SK-N-SH treated with all-trans-retinoic acid at 6 μM for 48 hours (cell line): ENCODE results near the gene LBHD1.
"Not testable (repeated sequence)": the region's sequence is repeated elsewhere in the genome, so short reads cannot be mapped to it uniquely, and the experiment has no call there.

Experiments used
- ATAC-seq: fragments of 200-7000 bp; cut with Tn5 transposase; 3 replicates; pipeline ENCODE4 v1.9.1; 2020; ENCODE audit warnings: mild to moderate bottlenecking, moderate library complexity
- ARNTL ChIP-seq: fragments of 450-650 bp; formaldehyde crosslinking; IDR thresholded peaks from 2 replicates; pipeline ENCODE4 v1.5.0; 2020; ENCODE audit warnings: low read depth, mild to moderate bottlenecking, moderate library complexity, borderline replicate concordance
- BACH2 ChIP-seq: fragments of 250-450 bp; sonication (Bioruptor Pico); IDR thresholded peaks from 2 replicates; pipeline ENCODE4 v1.9.0; 2021; ENCODE audit warnings: mild to moderate bottlenecking, borderline replicate concordance
- CREB5 ChIP-seq: fragments of 250-450 bp; sonication (Bioruptor Pico); IDR thresholded peaks from 2 replicates; pipeline ENCODE4 v1.5.1; 2020; ENCODE audit warnings: low read depth, mild to moderate bottlenecking, moderate library complexity
- ESRRG ChIP-seq: fragments of 250-450 bp; sonication (Bioruptor Pico); IDR thresholded peaks from 2 replicates; pipeline ENCODE4 v1.6.1; 2021; ENCODE audit warnings: mild to moderate bottlenecking
- GLIS3 ChIP-seq: fragments of 250-450 bp; sonication (Bioruptor Pico); IDR thresholded peaks from 2 replicates; pipeline ENCODE4 v1.5.0; 2020; ENCODE audit warnings: mild to moderate bottlenecking, moderate library complexity
- ISL1 ChIP-seq: fragments of 250-450 bp; sonication (Bioruptor Pico); IDR thresholded peaks from 2 replicates; pipeline ENCODE4 v2.1.2; 2022; ENCODE audit warnings: mild to moderate bottlenecking, moderate library complexity
- OSR1 ChIP-seq: fragments of 250-450 bp; sonication (Bioruptor Pico); IDR thresholded peaks from 2 replicates; pipeline ENCODE4 v1.8.0; 2022; ENCODE audit warnings: moderate library complexity, mild to moderate bottlenecking, inconsistent platforms
- PATZ1 ChIP-seq: fragments of 250-450 bp; sonication (Bioruptor Pico); IDR thresholded peaks from 2 replicates; pipeline ENCODE4 v1.8.0; 2020; ENCODE audit warnings: mild to moderate bottlenecking, moderate library complexity, borderline replicate concordance
- POU6F1 ChIP-seq: fragments of 250-450 bp; sonication (Bioruptor Pico); IDR thresholded peaks from 2 replicates; pipeline ENCODE4 v1.8.0; 2021; ENCODE audit warnings: low read depth, mild to moderate bottlenecking, moderate library complexity, borderline replicate concordance
- PPARA ChIP-seq: fragments of 250-450 bp; sonication (Bioruptor Pico); IDR thresholded peaks from 2 replicates; pipeline ENCODE4 v1.5.0; 2020; ENCODE audit warnings: mild to moderate bottlenecking, borderline replicate concordance
- RARB ChIP-seq: fragments of 250-450 bp; sonication (Bioruptor Pico); IDR thresholded peaks from 2 replicates; pipeline ENCODE4 v1.8.0; 2021; ENCODE audit warnings: mild to moderate bottlenecking, moderate library complexity
- SNAI2 ChIP-seq: fragments of 250-450 bp; sonication (Bioruptor Pico); IDR thresholded peaks from 2 replicates; pipeline ENCODE4 v1.5.0; 2020; ENCODE audit warnings: mild to moderate bottlenecking, moderate library complexity
- TCF4 ChIP-seq: fragments of 250-450 bp; sonication (Bioruptor Pico); IDR thresholded peaks from 2 replicates; pipeline ENCODE4 v1.8.0; 2021; ENCODE audit warnings: mild to moderate bottlenecking, moderate library complexity, borderline replicate concordance
- TOX ChIP-seq: fragments of 250-450 bp; sonication (Bioruptor Pico); IDR thresholded peaks from 2 replicates; pipeline ENCODE4 v1.8.0; 2021; ENCODE audit warnings: mild to moderate bottlenecking, moderate library complexity, borderline replicate concordance
- TSHZ2 ChIP-seq: fragments of 250-450 bp; sonication (Bioruptor Pico); IDR thresholded peaks from 2 replicates; pipeline ENCODE4 v1.5.0; 2020; ENCODE audit warnings: mild to moderate bottlenecking, moderate library complexity
- ZFP3 ChIP-seq: fragments of 250-450 bp; sonication (Bioruptor Pico); IDR thresholded peaks from 2 replicates; pipeline ENCODE4 v1.5.0; 2020; ENCODE audit warnings: mild to moderate bottlenecking, moderate library complexity
- ZFP30 ChIP-seq: fragments of 450-650 bp; formaldehyde crosslinking; IDR thresholded peaks from 2 replicates; pipeline ENCODE4 v1.5.0; 2022; ENCODE audit warnings: mild to moderate bottlenecking, moderate library complexity
- ZNF565 ChIP-seq: fragments of 450-650 bp; formaldehyde crosslinking; conservative IDR thresholded peaks from 2 replicates; pipeline ENCODE4 v1.5.0; 2020; ENCODE audit warnings: low read depth, mild to moderate bottlenecking, moderate library complexity
- ZNF70 ChIP-seq: fragments of 450-650 bp; formaldehyde crosslinking; IDR thresholded peaks from 2 replicates; pipeline ENCODE4 v1.5.0; 2020; ENCODE audit warnings: mild to moderate bottlenecking, moderate library complexity
- ZNF8 ChIP-seq: fragments of 450-650 bp; formaldehyde crosslinking; IDR thresholded peaks from 2 replicates; pipeline ENCODE4 v1.5.0; 2020; ENCODE audit warnings: mild to moderate bottlenecking, moderate library complexity

LBHD1 gene

GRCh38 chr11:62621027-62621566 lies 51.0 kb downstream of the LBHD1 start:
- ATAC-seq: no peak
- no peak for TF ChIP-seq ZFP3
- TF ChIP-seq TSHZ2 (CRISPR knock-in tag): no peak
- no peak for TF ChIP-seq PATZ1
- TF ChIP-seq OSR1 (CRISPR knock-in tag): no peak
- no peak for TF ChIP-seq GLIS3 (CRISPR knock-in tag)
- TF ChIP-seq ZFP30: no peak
- TF ChIP-seq BACH2 (CRISPR knock-in tag): no peak
- no peak for TF ChIP-seq ARNTL (CRISPR knock-in tag)
- TF ChIP-seq, all 23 proteins: peak for 0

GRCh38 chr11:62616957-62617356 lies 55.1 kb downstream of the LBHD1 start:
- not testable (repeated sequence) for ATAC-seq

GRCh38 chr11:62615521-62615920 lies 56.5 kb downstream of the LBHD1 start:
- no peak for ATAC-seq
- TF ChIP-seq RARB (CRISPR knock-in tag) (no peak), TSHZ2 (CRISPR knock-in tag) (no peak), PPARA (CRISPR knock-in tag) (no peak), ZFP3 (no peak), ISL1 (CRISPR knock-in tag) (no peak), ZNF70 (CRISPR knock-in tag) (no peak)
- TF ChIP-seq, all 23 proteins: peak for 0

- ATAC-seq: no peak
- TF ChIP-seq RARB (CRISPR knock-in tag): no peak
- TF ChIP-seq ZNF8: no peak
- TF ChIP-seq PPARA (CRISPR knock-in tag): no peak
- no peak for TF ChIP-seq GLIS3 (CRISPR knock-in tag)
- TF ChIP-seq, all 23 proteins: peak for 0
Observed at GRCh38 chr11:62614275-62614674, 57.8 kb downstream of the LBHD1 start.

GRCh38 chr11:62613291-62613778 lies 58.7 kb downstream of the LBHD1 start:
- peak; percentile 41 for ATAC-seq
- TF ChIP-seq BACH2 (CRISPR knock-in tag) (no peak), ZFP30 (no peak), PPARA (CRISPR knock-in tag) (no peak), CREB5 (CRISPR knock-in tag) (no peak), ZNF565 (CRISPR knock-in tag) (no peak), ARNTL (CRISPR knock-in tag) (no peak), TOX (CRISPR knock-in tag) (no peak), ESRRG (no peak), OSR1 (CRISPR knock-in tag) (no peak), POU6F1 (CRISPR knock-in tag) (no peak), SNAI2 (CRISPR knock-in tag) (no peak), PATZ1 (no peak), TCF4 (CRISPR knock-in tag) (no peak)
